Caco-2 (cell line): Measurements from ENCODE around the gene TNFRSF17. TPM values are rescaled to one million over a fixed set of nuclear protein-coding genes. Genes with fewer than 3 reads are reported as not detected.
"Not testable (repeated sequence)": the region's sequence is repeated elsewhere in the genome, so short reads cannot be mapped to it uniquely, and the experiment has no call there.

Experiments
- BruUV-seq: library from RNA; stranded (reverse); fragments of 400-500 nt; replicated peaks from 2 replicates; lab custom pipeline; 2021; lab: Mats Ljungman, UMichigan
- CTCF ChIA-PET: fragments of 300-600 bp; sonication (Branson Sonifier 250); formaldehyde crosslinking; loops from one replicate; lab custom pipeline; 2022; ENCODE audit warnings: antibody characterized with exemption; lab: Charles Lee
- POLR2A ChIA-PET: fragments of 300-600 bp; sonication (Branson Sonifier 250); formaldehyde crosslinking; loops from one replicate; lab custom pipeline; 2022; ENCODE audit warnings: antibody characterized with exemption; lab: Charles Lee
- DNase-seq, 2 experiments: peaks; one replicate each; pipeline versions ENCODE4 v3.0.0 to v3.0.0-alpha.2; 2020 to 2022
- H3K27me3 ChIP-seq: replicated peaks from 2 replicates; pipeline ENCODE4 v1.6.0; 2011; ENCODE audit warnings: low read length; ENCODE audit not compliant: control insufficient read depth, insufficient read depth
- H3K36me3 ChIP-seq: 2 replicates; pipeline ENCODE4 v1.5.1; 2011; ENCODE audit warnings: low read length; ENCODE audit not compliant: control insufficient read depth, insufficient read depth
- H3K4me1 ChIP-seq: fragments of 250-450 bp; sonication (Bioruptor Pico); 2 replicates; pipeline ENCODE4 v1.5.1; 2020; ENCODE audit warnings: mild to moderate bottlenecking
- H3K4me3 ChIP-seq: 2 replicates; pipeline ENCODE4 v1.5.1; 2011; ENCODE audit warnings: low read depth, mild to moderate bottlenecking, control low read depth, low read length
- H3K9me3 ChIP-seq: fragments of 250-450 bp; sonication (Bioruptor Pico); 2 replicates; pipeline ENCODE4 v1.5.1; 2020; ENCODE audit warnings: mild to moderate bottlenecking, moderate library complexity
- H3K27ac Mint-ChIP-seq: one replicate; pipeline ENCODE4 v1.8.0; 2022; ENCODE audit warnings: mixed read lengths; ENCODE audit not compliant: unreplicated experiment
- H3K27me3 Mint-ChIP-seq: one replicate; pipeline ENCODE4 v1.8.0; 2022; ENCODE audit warnings: mixed read lengths; ENCODE audit not compliant: insufficient read depth, unreplicated experiment
- H3K36me3 Mint-ChIP-seq: one replicate; pipeline ENCODE4 v1.8.0; 2022; ENCODE audit warnings: mild to moderate bottlenecking, mixed read lengths; ENCODE audit not compliant: insufficient read depth, unreplicated experiment
- H3K4me1 Mint-ChIP-seq: one replicate; pipeline ENCODE4 v1.8.0; 2022; ENCODE audit warnings: low read depth, mixed read lengths; ENCODE audit not compliant: unreplicated experiment
- H3K4me3 Mint-ChIP-seq: one replicate; pipeline ENCODE4 v1.8.0; 2022; ENCODE audit warnings: mild to moderate bottlenecking, moderate library complexity, mixed read lengths; ENCODE audit not compliant: unreplicated experiment
- H3K9me3 Mint-ChIP-seq: one replicate; pipeline ENCODE4 v1.8.0; 2022; ENCODE audit warnings: mixed read lengths; ENCODE audit not compliant: unreplicated experiment
- CTCF ChIP-seq, 2 experiments: fragments of 200-600 bp in 1 of 2; IDR thresholded peaks; 1 replicate in 1 of 2; 2 replicates in 1 of 2; pipeline versions ENCODE4 v1.5.1 to v1.8.0; 2011 to 2022; ENCODE audit warnings: antibody characterized with exemption in 1 of 2, control low read depth in 1 of 2, inconsistent platforms in 1 of 2, low read depth in 1 of 2, low read length in 1 of 2, mild to moderate bottlenecking in 1 of 2, moderate library complexity in 1 of 2; ENCODE audit not compliant: insufficient read depth in 1 of 2, severe bottlenecking in 1 of 2, unreplicated experiment in 1 of 2
- intact Hi-C: fragments of 100-400 bp; cut with micrococcal nuclease; formaldehyde crosslinking; loops from one replicate; pipeline ENCODE4 v1.10.0; 2022; ENCODE audit not compliant: unreplicated experiment
- total RNA-seq: library from RNA; stranded (reverse); gene quantifications from 2 replicates; pipeline ENCODE4 v1.2.3, GENCODE V29; 2022

The TNFRSF17 gene
- total RNA-seq, 1 experiment from 2014 or later, result not detected

GRCh38 chr16:11966173-11966572 is 1.2 kb downstream of the TNFRSF17 start:
- Mint-ChIP-seq H3K4me1 (no peaks in the 10 kb centered on the region), H3K27ac (no peak overlapping the region), H3K9me3 (no peaks in the 10 kb centered on the region), H3K4me3 (no peak overlapping the region), H3K36me3 (no peaks in the 10 kb centered on the region), H3K27me3 (no peaks in the 10 kb centered on the region)
- intact Hi-C loops, result no loop called here
- no peaks in the 10 kb centered on the region for H3K9me3 ChIP-seq
- H3K36me3 ChIP-seq, result no peaks in the 10 kb centered on the region
- ChIA-PET POLR2A (interaction anchor here (1.7 kb wide), 1 partner anchor 10 kb away, joined by 9 read pairs; the partner anchor contains the start of gene SNX29), CTCF (no interaction called here)
- DNase-seq, result no peak
- no peak for TF ChIP-seq CTCF (IDR thresholded peaks at IDR 0.05; ENCODE audit: insufficient read depth in 1 of 2, low read depth in 1 of 2, low read length in 1 of 2, severe bottlenecking in 1 of 2, unreplicated experiment in 1 of 2)
- no peaks in the 10 kb centered on the region for H3K4me1 ChIP-seq
- no TSS peak for BruUV-seq
- H3K27me3 ChIP-seq, result no peaks in the 10 kb centered on the region
- H3K4me3 ChIP-seq, result no peak overlapping the region

GRCh38 chr16:11967195-11967911 is 2.3 kb downstream of the TNFRSF17 start:
- intact Hi-C loops, result no loop called here
- Histone ChIP-seq H3K4me3 (no peak overlapping the region), H3K36me3 (no peaks in the 10 kb centered on the region), H3K4me1 (no peaks in the 10 kb centered on the region), H3K27me3 (no peaks in the 10 kb centered on the region), H3K9me3 (no peaks in the 10 kb centered on the region)
- ChIA-PET CTCF (interaction anchor here (0.6 to 1.8 kb wide), 3 partner anchors 18 to 934 kb away, joined by 3 to 6 read pairs (median 4); no protein-coding TSS in a partner anchor), POLR2A (no interaction called here)
- no peak overlapping the region for H3K4me3 Mint-ChIP-seq
- DNase-seq, result no peak
- H3K9me3 Mint-ChIP-seq, result no peaks in the 10 kb centered on the region
- no peak for TF ChIP-seq CTCF (IDR thresholded peaks at IDR 0.05; ENCODE audit: insufficient read depth in 1 of 2, low read depth in 1 of 2, low read length in 1 of 2, severe bottlenecking in 1 of 2, unreplicated experiment in 1 of 2)
- no peaks in the 10 kb centered on the region for H3K36me3 Mint-ChIP-seq
- no TSS peak for BruUV-seq
- H3K4me1 Mint-ChIP-seq, result no peaks in the 10 kb centered on the region
- no peaks in the 10 kb centered on the region for H3K27me3 Mint-ChIP-seq
- no peak overlapping the region for H3K27ac Mint-ChIP-seq

- H3K36me3 Mint-ChIP-seq, result no peaks in the 10 kb centered on the region
- H3K27ac Mint-ChIP-seq, result no peak overlapping the region
- no peak for DNase-seq
- no TSS peak for BruUV-seq
- no peaks in the 10 kb centered on the region for H3K27me3 Mint-ChIP-seq
- intact Hi-C loops, result no loop called here
- no peak overlapping the region for H3K4me3 Mint-ChIP-seq
- Histone ChIP-seq H3K4me3 (no peak overlapping the region), H3K36me3 (no peaks in the 10 kb centered on the region), H3K4me1 (no peaks in the 10 kb centered on the region), H3K27me3 (no peaks in the 10 kb centered on the region), H3K9me3 (no peaks in the 10 kb centered on the region)
- ChIA-PET CTCF (interaction anchor here (0.7 to 1.8 kb wide), 3 partner anchors 19 to 99 kb away, joined by 4 to 6 read pairs (median 6); no protein-coding TSS in a partner anchor), POLR2A (interaction anchor here (0.7 kb wide), 1 partner anchor 11 kb away, joined by 3 read pairs; no protein-coding TSS in a partner anchor)
- H3K9me3 Mint-ChIP-seq, result no peaks in the 10 kb centered on the region
- no peak for TF ChIP-seq CTCF (IDR thresholded peaks at IDR 0.05; ENCODE audit: insufficient read depth in 1 of 2, low read depth in 1 of 2, low read length in 1 of 2, severe bottlenecking in 1 of 2, unreplicated experiment in 1 of 2)
- H3K4me1 Mint-ChIP-seq, result no peaks in the 10 kb centered on the region
Measured at GRCh38 chr16:11968577-11968976, 3.6 kb downstream of the TNFRSF17 start.

GRCh38 chr16:11970292-11970691 is 5.3 kb downstream of the TNFRSF17 start:
- H3K36me3 ChIP-seq, H3K4me1 Mint-ChIP-seq, H3K9me3 ChIP-seq, POLR2A ChIA-PET, DNase-seq, H3K4me3 ChIP-seq, H3K27ac Mint-ChIP-seq, H3K36me3 Mint-ChIP-seq, H3K4me3 Mint-ChIP-seq, H3K4me1 ChIP-seq, H3K27me3 Mint-ChIP-seq, CTCF ChIA-PET, BruUV-seq, H3K27me3 ChIP-seq, H3K9me3 Mint-ChIP-seq: not testable (repeated sequence)
- intact Hi-C loops, result loop anchor here (10.0 kb wide), 1 partner anchor 55 kb away; no protein-coding TSS in a partner anchor
